ENCODE data around the gene VRK3.
"Not testable (repeated sequence)": the region's sequence is repeated elsewhere in the genome, so short reads cannot be mapped to it uniquely, and the experiment has no call there.

GRCh38 chr19:49944567-49944966, 80.6 kb downstream of the VRK3 start:
- TF ChIP-seq POLR2AphosphoS5 (IDR thresholded peaks at IDR 0.05); CTCF (IDR thresholded peaks at IDR 0.05; ENCODE audit: poor library complexity, severe bottlenecking); EZH2 (IDR thresholded peaks at IDR 0.05; ENCODE audit: borderline replicate concordance, insufficient read depth, low read length, poor library complexity, severe bottlenecking); EP300 (conservative IDR thresholded peaks at IDR 0.05; ENCODE audit: poor library complexity, severe bottlenecking): not testable (repeated sequence)

All from neural cell (in vitro differentiated cells).